PC-9 (cell line): ENCODE results near the gene PGBD4. TPM values are rescaled to one million over a fixed set of nuclear protein-coding genes. Genes with fewer than 3 reads are reported as not detected.

ENCODE experiments used
- BruUV-seq: library from RNA; stranded (reverse); fragments of 400-500 nt; replicated peaks from 2 replicates; lab custom pipeline; 2021; lab: Mats Ljungman, UMichigan
- CTCF ChIA-PET: fragments of 300-600 bp; sonication (Branson Sonifier 250); formaldehyde crosslinking; loops from one replicate; lab custom pipeline; 2022; ENCODE audit warnings: antibody characterized with exemption; lab: Charles Lee
- POLR2A ChIA-PET: fragments of 300-600 bp; sonication (Branson Sonifier 250); formaldehyde crosslinking; loops from one replicate; lab custom pipeline; 2022; ENCODE audit warnings: antibody characterized with exemption; ENCODE audit not compliant: unreplicated experiment; lab: Charles Lee
- DNase-seq, 2 experiments: peaks; one replicate each; pipeline versions ENCODE4 v3.0.0 to v3.0.0-alpha.2; 2015 to 2022; ENCODE audit warnings: mixed read lengths in 1 of 2
- H2AFZ ChIP-seq: fragments of 200-600 bp; sonication (generic); 2 replicates; pipeline ENCODE4 v1.8.1; 2017; ENCODE audit warnings: antibody characterized with exemption
- H3F3A ChIP-seq: fragments of 200-600 bp; sonication (generic); 2 replicates; pipeline ENCODE4 v1.8.1; 2017; ENCODE audit warnings: antibody characterized with exemption, mild to moderate bottlenecking, low read depth; ENCODE audit not compliant: insufficient read depth
- H3K27ac ChIP-seq: fragments of 200-600 bp; sonication (generic); 2 replicates; pipeline ENCODE4 v1.6.1; 2016; ENCODE audit warnings: mixed run types
- H3K27me3 ChIP-seq: fragments of 200-600 bp; sonication (generic); 2 replicates; pipeline ENCODE4 v1.6.1; 2016; ENCODE audit warnings: low read depth, mixed run types; ENCODE audit not compliant: insufficient read depth
- H3K36me3 ChIP-seq: fragments of 200-600 bp; sonication (generic); 2 replicates; pipeline ENCODE4 v1.6.1; 2016; ENCODE audit warnings: low read depth, mixed run types
- H3K4me1 ChIP-seq: fragments of 200-600 bp; sonication (generic); replicated peaks from 2 replicates; pipeline ENCODE4 v1.6.1; 2016; ENCODE audit warnings: mixed run types; ENCODE audit not compliant: insufficient read depth
- H3K4me2 ChIP-seq: fragments of 200-600 bp; sonication (generic); 2 replicates; pipeline ENCODE4 v1.6.1; 2017; ENCODE audit warnings: mixed run types
- H3K4me3 ChIP-seq: fragments of 200-600 bp; sonication (generic); 2 replicates; pipeline ENCODE4 v1.6.1; 2016; ENCODE audit warnings: mixed run types
- H3K79me2 ChIP-seq: fragments of 200-600 bp; sonication (generic); 2 replicates; pipeline ENCODE4 v1.6.1; 2017; ENCODE audit warnings: low read depth, mixed run types
- H3K9me2 ChIP-seq: fragments of 200-600 bp; sonication (generic); 2 replicates; pipeline ENCODE4 v1.8.1; 2017; ENCODE audit warnings: mild to moderate bottlenecking; ENCODE audit not compliant: insufficient read depth
- H3K9me3 ChIP-seq: fragments of 200-600 bp; sonication (generic); 2 replicates; pipeline ENCODE4 v1.8.1; 2016; ENCODE audit warnings: low read depth; ENCODE audit not compliant: insufficient read depth
- H4K20me1 ChIP-seq: fragments of 200-600 bp; sonication (generic); 2 replicates; pipeline ENCODE4 v1.8.1; 2017; ENCODE audit not compliant: insufficient read depth
- EZH2 ChIP-seq: fragments of 200-600 bp; sonication (generic); IDR thresholded peaks from 2 replicates; pipeline ENCODE4 v1.8.0; 2017; ENCODE audit warnings: antibody characterized with exemption, low read depth
- intact Hi-C: fragments of 100-400 bp; cut with micrococcal nuclease; formaldehyde crosslinking; loops from one replicate; pipeline ENCODE4 v1.10.0; 2022; ENCODE audit not compliant: unreplicated experiment
- total RNA-seq: library from RNA; stranded (reverse); gene quantifications from 2 replicates; pipeline ENCODE4 v1.2.3, GENCODE V29; 2021
- TF ChIP-seq, protein P1 (sequence below): fragments of 200-600 bp; sonication (generic); conservative IDR thresholded peaks from 2 replicates; pipeline ENCODE4 v1.6.1; 2017; ENCODE audit warnings: mixed run types, antibody characterized with exemption, mild to moderate bottlenecking, moderate library complexity

The PGBD4 gene
- total RNA-seq, 1 experiment from 2014 or later, result 2.0 TPM

DNA sequence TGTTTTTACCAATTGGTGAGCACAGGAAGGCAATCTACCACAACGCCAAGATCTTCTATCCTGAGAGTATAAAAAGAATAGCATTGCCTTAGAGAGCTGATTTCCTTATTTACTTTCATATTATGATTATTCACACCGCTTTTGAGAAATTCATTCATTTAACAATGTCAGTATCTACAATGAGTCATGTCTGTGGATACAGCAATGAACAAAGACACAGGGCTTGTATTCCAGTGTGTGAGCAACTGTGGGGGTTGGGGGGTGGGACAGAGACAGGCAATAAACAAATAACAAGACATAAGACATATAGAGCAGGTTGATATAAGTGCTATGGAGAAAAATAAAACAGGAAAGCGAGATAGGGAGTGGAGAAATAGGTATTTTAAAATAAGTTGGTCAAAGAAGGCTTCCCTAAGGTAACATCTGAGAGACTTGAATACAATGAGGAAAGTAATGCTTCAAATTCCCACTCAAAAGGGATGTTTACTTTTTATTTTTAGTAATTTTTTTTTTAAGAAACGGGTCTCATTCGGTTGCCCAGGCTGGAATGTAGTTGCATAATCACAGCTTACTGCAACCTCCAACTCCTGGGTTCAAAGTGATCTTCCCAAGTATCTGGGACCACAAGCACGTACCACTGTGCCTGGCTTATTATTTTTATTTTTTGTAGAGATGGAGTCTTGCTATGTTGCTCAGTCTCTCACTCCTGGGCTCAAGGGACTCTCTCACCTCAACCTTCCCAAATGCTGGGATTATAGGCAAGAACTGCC, 45.7 kb downstream of the PGBD4 start:
- peak in 1 of 2 experiments; percentile 43 for DNase-seq
- H3K36me3 ChIP-seq, result no peaks in the 10 kb centered on the region
- no TSS peak for BruUV-seq
- no peak overlapping the region for H3K4me2 ChIP-seq
- H3K9me2 ChIP-seq, result no peaks in the 10 kb centered on the region
- H3F3A ChIP-seq, result no peaks in the 10 kb centered on the region
- H2AFZ ChIP-seq, result no peak overlapping the region
- H3K27me3 ChIP-seq, result no peaks in the 10 kb centered on the region
- no peaks in the 10 kb centered on the region for H3K79me2 ChIP-seq
- intact Hi-C loops, result no loop called here
- CTCF ChIA-PET, result no interaction called here
- no peak overlapping the region for H3K27ac ChIP-seq
- no peaks in the 10 kb centered on the region for H4K20me1 ChIP-seq
- H3K9me3 ChIP-seq, result no peaks in the 10 kb centered on the region
- no peak overlapping the region for H3K4me3 ChIP-seq
- TF ChIP-seq EZH2, result no peak
- TF ChIP-seq, protein P1, sequence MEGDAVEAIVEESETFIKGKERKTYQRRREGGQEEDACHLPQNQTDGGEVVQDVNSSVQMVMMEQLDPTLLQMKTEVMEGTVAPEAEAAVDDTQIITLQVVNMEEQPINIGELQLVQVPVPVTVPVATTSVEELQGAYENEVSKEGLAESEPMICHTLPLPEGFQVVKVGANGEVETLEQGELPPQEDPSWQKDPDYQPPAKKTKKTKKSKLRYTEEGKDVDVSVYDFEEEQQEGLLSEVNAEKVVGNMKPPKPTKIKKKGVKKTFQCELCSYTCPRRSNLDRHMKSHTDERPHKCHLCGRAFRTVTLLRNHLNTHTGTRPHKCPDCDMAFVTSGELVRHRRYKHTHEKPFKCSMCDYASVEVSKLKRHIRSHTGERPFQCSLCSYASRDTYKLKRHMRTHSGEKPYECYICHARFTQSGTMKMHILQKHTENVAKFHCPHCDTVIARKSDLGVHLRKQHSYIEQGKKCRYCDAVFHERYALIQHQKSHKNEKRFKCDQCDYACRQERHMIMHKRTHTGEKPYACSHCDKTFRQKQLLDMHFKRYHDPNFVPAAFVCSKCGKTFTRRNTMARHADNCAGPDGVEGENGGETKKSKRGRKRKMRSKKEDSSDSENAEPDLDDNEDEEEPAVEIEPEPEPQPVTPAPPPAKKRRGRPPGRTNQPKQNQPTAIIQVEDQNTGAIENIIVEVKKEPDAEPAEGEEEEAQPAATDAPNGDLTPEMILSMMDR, result no peak
- POLR2A ChIA-PET, result no interaction called here
- no peaks in the 10 kb centered on the region for H3K4me1 ChIP-seq

DNA sequence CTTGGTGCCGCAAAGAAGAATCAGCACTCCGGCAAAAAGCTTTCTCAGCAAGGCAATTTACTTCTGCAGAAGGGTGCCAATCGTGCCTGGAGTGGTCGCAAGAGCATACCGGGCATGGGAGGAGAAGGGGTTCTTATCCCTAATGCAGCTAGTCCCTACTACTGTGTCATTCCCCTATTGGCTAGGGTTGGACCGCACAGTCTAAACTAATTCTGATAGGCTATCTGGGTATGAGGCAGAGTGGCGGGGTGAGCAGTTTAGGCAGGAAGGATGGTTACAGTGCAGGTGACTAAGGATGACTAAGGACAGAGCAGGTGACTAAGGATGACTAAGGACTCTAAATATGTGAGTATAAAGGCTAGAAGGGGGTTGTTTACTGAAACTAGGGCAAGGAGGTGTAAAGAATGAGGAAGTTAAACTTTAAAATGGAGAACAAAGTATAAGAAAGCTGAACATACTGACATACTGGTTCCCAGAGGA, 52.9 kb downstream of the PGBD4 start:
- H3K27me3 ChIP-seq, result no peaks in the 10 kb centered on the region
- no peaks in the 10 kb centered on the region for H3K9me2 ChIP-seq
- peak overlapping the region; percentile 83 for H3K27ac ChIP-seq
- H3K79me2 ChIP-seq, result no peaks in the 10 kb centered on the region
- no TSS peak for BruUV-seq
- ChIA-PET POLR2A (no interaction called here), CTCF (no interaction called here)
- DNase-seq, result peak; percentile 9 to 48
- TF ChIP-seq EZH2, result no peak
- TF ChIP-seq, protein P1, result no peak
- H3K9me3 ChIP-seq, result peaks cover 15% of the 10 kb centered on the region; the same call in 1 of the 2 replicates
- no peak overlapping the region for H2AFZ ChIP-seq
- H3K4me3 ChIP-seq, result no peak overlapping the region
- peaks cover 21% of the 10 kb centered on the region for H3K36me3 ChIP-seq
- H3K4me2 ChIP-seq, result no peak overlapping the region
- intact Hi-C loops, result no loop called here
- no peaks in the 10 kb centered on the region for H3K4me1 ChIP-seq
- no peaks in the 10 kb centered on the region for H4K20me1 ChIP-seq
- peaks cover 16% of the 10 kb centered on the region; the same call in 1 of the 2 replicates for H3F3A ChIP-seq

DNA sequence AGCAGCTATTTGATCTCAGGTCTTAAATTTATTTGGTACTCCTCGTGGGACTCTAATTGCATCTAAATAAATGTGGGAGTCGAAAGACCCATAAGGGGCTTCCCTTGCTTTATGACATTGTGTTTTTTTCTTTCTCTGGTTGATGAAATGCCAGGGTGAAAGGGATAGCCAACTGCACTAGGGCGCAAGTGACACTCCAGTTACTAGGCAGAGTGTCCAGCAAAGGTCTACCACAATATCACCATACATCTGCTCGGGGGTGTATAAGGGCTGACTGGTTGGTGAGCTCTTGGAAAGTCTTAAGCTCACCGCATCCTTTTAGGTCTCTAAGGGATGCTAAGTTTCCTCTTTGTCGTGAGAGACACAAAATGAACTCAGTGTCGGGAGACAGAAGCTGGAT, 54.0 kb downstream of the PGBD4 start:
- peaks cover 16% of the 10 kb centered on the region; the same call in 1 of the 2 replicates for H3K9me3 ChIP-seq

More for the DNA sequence above, 54.0 kb downstream of the PGBD4 start:
- no TSS peak for BruUV-seq
- H3K27ac ChIP-seq, result peak overlapping the region; percentile 83
- no peaks in the 10 kb centered on the region for H3K79me2 ChIP-seq
- TF ChIP-seq, protein P1, result no peak
- no peak for TF ChIP-seq EZH2
- no peaks in the 10 kb centered on the region for H3K9me2 ChIP-seq
- no peak overlapping the region for H3K4me3 ChIP-seq
- no peak overlapping the region for H3K4me2 ChIP-seq
- ChIA-PET POLR2A (interaction anchor here (0.6 kb wide), 1 partner anchor 54 kb away, joined by 7 read pairs; the partner anchor contains the start of gene KATNBL1), CTCF (interaction anchor here (1.1 kb wide), 1 partner anchor 122 kb away, joined by 3 read pairs; no protein-coding TSS in a partner anchor)
- no peak overlapping the region for H2AFZ ChIP-seq
- no peaks in the 10 kb centered on the region for H4K20me1 ChIP-seq
- no peaks in the 10 kb centered on the region for H3K27me3 ChIP-seq
- no peak for DNase-seq
- no peaks in the 10 kb centered on the region for H3K4me1 ChIP-seq
- intact Hi-C loops, result no loop called here
- peaks cover 23% of the 10 kb centered on the region for H3K36me3 ChIP-seq
- H3F3A ChIP-seq, result peaks cover 16% of the 10 kb centered on the region; the same call in 1 of the 2 replicates

Other genes starting within 250 kb of the PGBD4 start
- not detected in 2 replicates for gene CHRM5, start 133.6 kb upstream of the PGBD4 start, total RNA-seq
- 8.7 and 11.3 TPM in 2 replicates for gene AVEN, start 62.9 kb upstream of the PGBD4 start, total RNA-seq
- gene EMC7, start 221 bp upstream of the PGBD4 start, total RNA-seq, result 33.9 and 34.3 TPM in 2 replicates
- gene KATNBL1, start 108.0 kb downstream of the PGBD4 start, total RNA-seq, result 40.4 and 40.7 TPM in 2 replicates
- 112 and 114 TPM in 2 replicates for gene EMC4, start 122.9 kb downstream of the PGBD4 start, total RNA-seq
- gene SLC12A6, start 235.7 kb downstream of the PGBD4 start, total RNA-seq, result 27.5 and 28.3 TPM in 2 replicates
- gene NOP10, start 241.1 kb downstream of the PGBD4 start, total RNA-seq, result 109 and 162 TPM in 2 replicates
- gene NUTM1, start 241.2 kb downstream of the PGBD4 start, total RNA-seq, result not detected in 2 replicates